Loucy (cell line): ENCODE measurements around the gene TPM1.

Experiments used
- EZH2phosphoT487 ChIP-seq: fragments of 200-600 bp; IDR thresholded peaks from 2 replicates; pipeline ENCODE4 v1.6.1; 2018; ENCODE audit warnings: antibody characterized with exemption, mild to moderate bottlenecking, moderate library complexity, borderline replicate concordance
- TF ChIP-seq, protein P1 (sequence below): fragments of 200-600 bp; sonication (generic); conservative IDR thresholded peaks from 2 replicates; pipeline ENCODE4 v1.5.1; 2014; ENCODE audit warnings: mild to moderate bottlenecking, antibody characterized with exemption, low read length

DNA sequence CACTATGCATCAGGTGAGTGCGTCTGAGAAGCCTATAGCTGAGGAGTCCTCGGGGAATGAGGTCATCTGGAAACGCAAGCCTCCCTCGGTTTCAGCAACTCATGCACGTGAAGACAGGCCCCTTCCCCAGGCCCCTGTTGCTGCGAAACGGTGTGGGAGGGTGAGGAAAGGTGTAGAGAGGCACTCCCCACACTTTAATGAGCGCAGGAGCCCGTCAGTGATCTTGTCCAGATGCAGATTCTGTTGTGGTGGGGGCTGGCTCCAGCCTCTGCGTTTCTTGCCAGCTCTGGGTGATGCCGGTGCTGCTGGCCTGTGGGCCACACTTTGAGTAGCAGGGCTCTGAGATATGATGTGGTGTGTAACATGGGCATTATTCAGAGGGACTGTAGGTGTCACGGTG, 40.5 kb downstream of the TPM1 start:
- TF ChIP-seq, protein P1, sequence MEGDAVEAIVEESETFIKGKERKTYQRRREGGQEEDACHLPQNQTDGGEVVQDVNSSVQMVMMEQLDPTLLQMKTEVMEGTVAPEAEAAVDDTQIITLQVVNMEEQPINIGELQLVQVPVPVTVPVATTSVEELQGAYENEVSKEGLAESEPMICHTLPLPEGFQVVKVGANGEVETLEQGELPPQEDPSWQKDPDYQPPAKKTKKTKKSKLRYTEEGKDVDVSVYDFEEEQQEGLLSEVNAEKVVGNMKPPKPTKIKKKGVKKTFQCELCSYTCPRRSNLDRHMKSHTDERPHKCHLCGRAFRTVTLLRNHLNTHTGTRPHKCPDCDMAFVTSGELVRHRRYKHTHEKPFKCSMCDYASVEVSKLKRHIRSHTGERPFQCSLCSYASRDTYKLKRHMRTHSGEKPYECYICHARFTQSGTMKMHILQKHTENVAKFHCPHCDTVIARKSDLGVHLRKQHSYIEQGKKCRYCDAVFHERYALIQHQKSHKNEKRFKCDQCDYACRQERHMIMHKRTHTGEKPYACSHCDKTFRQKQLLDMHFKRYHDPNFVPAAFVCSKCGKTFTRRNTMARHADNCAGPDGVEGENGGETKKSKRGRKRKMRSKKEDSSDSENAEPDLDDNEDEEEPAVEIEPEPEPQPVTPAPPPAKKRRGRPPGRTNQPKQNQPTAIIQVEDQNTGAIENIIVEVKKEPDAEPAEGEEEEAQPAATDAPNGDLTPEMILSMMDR, result no peak
- no peak for TF ChIP-seq EZH2phosphoT487
